ENCODE data around the gene ATG4C.
A peak's percentile ranks its signal among the peaks of the same experiment; 100 is the strongest.
"Not testable (repeated sequence)": the region's sequence is repeated elsewhere in the genome, so short reads cannot be mapped to it uniquely, and the experiment has no call there.

Gene ATG4C, protein sequence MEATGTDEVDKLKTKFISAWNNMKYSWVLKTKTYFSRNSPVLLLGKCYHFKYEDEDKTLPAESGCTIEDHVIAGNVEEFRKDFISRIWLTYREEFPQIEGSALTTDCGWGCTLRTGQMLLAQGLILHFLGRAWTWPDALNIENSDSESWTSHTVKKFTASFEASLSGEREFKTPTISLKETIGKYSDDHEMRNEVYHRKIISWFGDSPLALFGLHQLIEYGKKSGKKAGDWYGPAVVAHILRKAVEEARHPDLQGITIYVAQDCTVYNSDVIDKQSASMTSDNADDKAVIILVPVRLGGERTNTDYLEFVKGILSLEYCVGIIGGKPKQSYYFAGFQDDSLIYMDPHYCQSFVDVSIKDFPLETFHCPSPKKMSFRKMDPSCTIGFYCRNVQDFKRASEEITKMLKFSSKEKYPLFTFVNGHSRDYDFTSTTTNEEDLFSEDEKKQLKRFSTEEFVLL

DNA sequence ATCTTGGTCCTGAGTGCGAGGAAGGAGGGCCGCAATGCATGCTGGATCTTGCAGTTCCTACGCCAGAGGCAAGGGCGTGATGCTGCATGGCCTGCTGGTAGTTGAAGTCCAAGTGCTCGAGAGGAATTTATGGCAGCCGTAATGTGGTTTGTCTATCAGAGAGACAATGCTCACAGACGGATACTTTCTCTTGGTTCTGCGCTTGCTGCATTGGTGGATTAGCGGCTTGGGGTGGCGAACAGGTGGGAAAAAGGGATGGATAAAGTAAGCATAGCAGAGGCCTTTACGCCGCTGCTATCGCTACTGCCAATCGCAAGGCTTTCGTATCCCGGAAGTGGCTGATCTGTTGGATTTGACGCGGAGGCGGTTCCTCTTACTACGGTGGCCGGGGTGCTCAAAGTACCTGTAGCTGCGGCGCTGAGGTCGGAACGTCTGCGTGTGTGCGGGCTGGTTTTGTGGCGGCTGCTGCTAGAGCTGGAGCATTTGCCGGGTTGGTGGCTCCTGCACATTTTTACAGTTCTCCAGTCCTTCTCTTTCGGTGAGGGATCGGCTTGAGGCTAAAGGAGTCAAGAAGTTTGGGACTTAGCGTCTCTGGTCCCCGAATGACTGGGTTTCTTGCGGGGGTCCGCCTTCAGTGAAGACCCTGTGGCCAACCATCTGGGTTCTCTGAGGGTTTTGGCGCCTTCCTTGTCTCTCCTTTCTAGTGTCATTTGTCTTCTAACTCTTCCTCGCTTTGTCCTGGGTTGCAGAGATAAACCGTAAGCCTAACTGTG lies at the start of gene ATG4C:
Gene ATG4C, plus strand, starts transcription at position 397 of the 773 bp plus-strand sequence. CDS start 19,655 bp downstream, outside the sequence.
- Mint-ChIP-seq H3K27ac (peak within 1 kb of the TSS; percentile 75), H3K27me3 (peaks cover 8% of the 10 kb centered on the region), H3K4me1 (peaks cover 10% of the 10 kb centered on the region), H3K36me3 (no peaks in the 10 kb centered on the region), H3K4me3 (no peak within 1 kb of the TSS), H3K9me3 (no peaks in the 10 kb centered on the region)
- peak; percentile 96 for DNase-seq
- CTCF ChIA-PET, result no interaction called here

DNA sequence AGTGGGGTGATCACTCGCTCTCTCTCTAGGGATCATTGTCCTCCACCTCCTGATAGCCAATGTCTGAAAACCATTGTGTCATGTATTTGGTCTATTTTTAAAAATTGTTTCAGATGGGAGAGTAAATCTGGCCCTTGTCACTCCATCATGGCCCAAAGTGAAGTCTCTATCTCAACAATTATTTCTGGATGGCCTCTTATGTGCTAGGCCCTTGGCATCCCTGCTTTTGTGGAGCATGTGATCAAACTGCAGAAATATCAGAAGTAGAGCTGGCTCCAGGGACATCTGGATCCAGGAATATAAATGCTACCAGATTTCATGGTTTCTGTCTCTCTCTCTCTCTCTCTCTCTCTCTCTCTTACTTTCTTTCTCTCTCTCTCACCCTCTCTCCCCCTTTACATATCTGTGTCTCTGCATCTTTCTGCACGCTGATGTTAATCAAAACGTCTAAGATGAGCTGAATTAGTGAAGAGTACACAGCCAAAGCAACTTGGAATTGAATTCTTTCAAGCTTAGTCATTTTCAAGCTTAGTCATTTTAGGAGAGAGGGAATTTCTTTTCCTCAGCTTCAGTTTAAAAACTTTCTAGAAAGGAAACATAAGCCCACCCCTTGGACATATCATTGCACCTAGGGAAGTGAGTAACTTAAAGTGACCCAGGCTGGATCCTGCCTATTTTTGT lies 48.3 kb upstream of the ATG4C start:
- no peaks in the 10 kb centered on the region for H3K36me3 Mint-ChIP-seq
- no peaks in the 10 kb centered on the region for H3K4me1 Mint-ChIP-seq
- DNase-seq, result no peak
- H3K27ac Mint-ChIP-seq, result no peak overlapping the region
- CTCF ChIA-PET, result no interaction called here
- H3K4me3 Mint-ChIP-seq, result no peak overlapping the region
- H3K27me3 Mint-ChIP-seq, result no peaks in the 10 kb centered on the region
- no peaks in the 10 kb centered on the region for H3K9me3 Mint-ChIP-seq

DNA sequence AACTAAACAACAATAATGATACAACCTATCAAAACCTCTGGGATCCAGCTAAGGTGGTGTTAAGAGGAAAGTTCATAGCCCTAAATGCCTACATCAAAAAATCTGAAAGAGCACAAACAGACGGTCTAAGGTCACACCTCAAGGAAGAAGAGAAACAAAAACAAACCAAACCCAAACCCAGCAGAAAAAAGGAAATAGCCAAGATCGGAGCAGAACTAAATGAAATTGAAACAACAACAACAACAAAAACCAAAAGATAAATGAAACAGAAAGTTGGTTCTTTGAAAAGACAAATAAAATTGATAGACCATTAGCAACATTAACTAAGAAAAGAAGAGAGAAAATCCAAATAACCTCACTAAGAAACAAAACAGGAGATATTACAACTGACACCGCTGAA lies 43.2 kb upstream of the ATG4C start:
- CTCF ChIA-PET, H3K27me3 Mint-ChIP-seq, H3K4me1 Mint-ChIP-seq, H3K36me3 Mint-ChIP-seq, DNase-seq, H3K27ac Mint-ChIP-seq, H3K9me3 Mint-ChIP-seq, H3K4me3 Mint-ChIP-seq: not testable (repeated sequence)

DNA sequence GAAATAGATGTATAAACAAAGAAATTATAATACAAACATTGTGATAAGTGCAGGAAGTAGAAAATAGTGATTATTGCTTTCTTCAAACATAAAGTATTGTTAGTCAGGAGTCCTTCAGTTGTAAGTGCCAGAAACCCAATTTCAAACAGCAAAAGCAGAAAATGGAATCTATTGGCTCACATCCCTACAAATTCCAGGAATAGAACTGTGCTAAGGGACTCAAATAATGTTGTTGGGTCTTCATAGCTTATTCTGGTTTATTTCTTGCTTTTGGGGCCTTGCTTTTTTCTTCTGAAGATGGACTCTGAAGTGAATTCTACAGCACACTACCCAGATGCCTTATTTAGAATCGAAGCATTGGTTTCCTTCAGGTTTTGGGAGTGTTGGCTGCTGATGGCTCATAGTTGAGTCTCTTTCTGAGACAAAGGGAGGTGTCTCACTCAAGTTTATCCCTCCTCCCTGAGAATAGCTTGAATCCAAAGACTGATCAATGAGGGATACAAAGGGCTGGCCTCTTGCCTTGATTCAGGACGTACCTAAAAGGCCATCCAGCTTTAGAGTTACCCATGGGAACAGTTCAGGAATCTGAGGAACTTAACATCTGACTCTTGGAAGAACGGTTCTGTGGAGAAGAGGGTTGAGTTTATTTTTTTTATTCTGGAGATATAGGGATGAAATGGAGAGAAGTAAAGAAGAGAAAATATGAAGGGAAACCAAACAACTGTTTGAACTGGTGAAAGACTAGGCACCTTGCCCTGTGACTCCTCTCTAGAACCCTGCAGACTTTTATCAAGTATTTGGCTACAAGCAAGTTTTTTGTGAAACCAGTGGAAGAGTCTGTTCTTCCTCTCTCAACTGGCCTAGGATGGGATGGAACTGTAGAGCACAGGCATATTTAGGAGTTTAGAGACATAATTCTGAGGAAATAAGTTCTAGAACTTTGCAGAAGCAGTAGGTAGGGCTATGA lies 39.0 kb upstream of the ATG4C start:
- Mint-ChIP-seq H3K27ac (no peak overlapping the region), H3K4me1 (no peaks in the 10 kb centered on the region), H3K27me3 (peaks cover 6% of the 10 kb centered on the region), H3K4me3 (no peak overlapping the region), H3K36me3 (no peaks in the 10 kb centered on the region), H3K9me3 (no peaks in the 10 kb centered on the region)
- DNase-seq, result no peak
- CTCF ChIA-PET, result interaction anchor here (0.6 to 4.1 kb wide), 6 partner anchors 22 to 1501 kb away, joined by 3 to 50 read pairs (median 8); no protein-coding TSS in a partner anchor

DNA sequence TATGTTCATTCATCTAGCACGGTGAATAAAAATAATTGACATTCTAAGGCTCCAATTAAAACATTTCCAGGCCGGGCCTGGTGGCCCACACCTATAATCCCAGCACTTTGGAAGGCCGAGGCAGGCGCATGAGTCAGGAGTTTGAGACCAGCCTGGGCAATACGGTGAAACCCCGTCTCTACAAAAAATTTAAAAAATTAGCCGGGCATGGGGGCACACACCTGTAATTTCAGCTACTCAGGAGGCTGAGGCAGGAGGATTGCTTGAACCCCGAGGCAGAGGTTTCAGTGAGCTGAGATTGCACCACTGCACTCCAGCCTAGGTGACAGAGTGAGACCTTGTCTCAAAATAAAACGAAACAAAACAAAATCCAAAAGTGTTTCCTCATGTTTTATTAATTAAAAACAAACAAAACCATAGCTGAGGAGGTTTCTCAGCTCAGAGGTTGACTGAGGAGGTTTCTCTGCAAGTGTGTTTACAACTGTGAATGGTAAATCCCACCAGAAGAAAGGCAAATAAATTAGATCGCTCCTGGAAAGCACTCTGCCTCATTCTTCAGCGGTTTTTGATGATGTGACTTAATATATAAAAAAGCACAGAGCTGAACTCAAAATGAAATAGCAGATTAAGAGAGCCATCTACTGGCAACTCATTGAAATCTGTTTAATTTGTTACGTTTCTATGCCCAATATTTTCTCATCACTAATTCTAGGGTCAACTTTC lies 37.7 kb upstream of the ATG4C start:
- Mint-ChIP-seq H3K36me3 (no peaks in the 10 kb centered on the region), H3K9me3 (no peaks in the 10 kb centered on the region), H3K27ac (no peak overlapping the region), H3K4me3 (no peak overlapping the region), H3K4me1 (no peaks in the 10 kb centered on the region), H3K27me3 (peaks cover 10% of the 10 kb centered on the region)
- no peak for DNase-seq
- CTCF ChIA-PET, result interaction anchor here (0.6 to 4.1 kb wide), 16 partner anchors 17 to 1500 kb away, joined by 3 to 50 read pairs (median 3); no protein-coding TSS in a partner anchor

DNA sequence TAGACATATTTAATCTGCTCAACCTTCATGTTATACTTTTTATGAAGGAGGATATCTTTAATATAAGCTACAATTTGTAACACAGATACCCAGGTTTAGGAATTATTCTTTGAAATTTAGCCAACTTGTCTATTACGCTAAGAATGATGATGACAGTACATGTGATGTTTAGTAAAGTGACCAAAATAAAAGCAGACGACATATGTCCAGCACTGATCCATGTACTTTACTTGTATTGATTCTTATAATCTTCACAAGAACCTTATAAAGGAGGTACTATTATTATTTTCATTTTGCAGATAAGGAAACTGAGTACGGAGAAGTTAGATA lies 37.2 kb upstream of the ATG4C start:
- CTCF ChIA-PET, result interaction anchor here (0.6 to 4.1 kb wide), 14 partner anchors 17 to 602 kb away, joined by 3 to 50 read pairs (median 4); no protein-coding TSS in a partner anchor
- Mint-ChIP-seq H3K27me3 (peaks cover 10% of the 10 kb centered on the region), H3K36me3 (no peaks in the 10 kb centered on the region), H3K27ac (no peak overlapping the region), H3K9me3 (no peaks in the 10 kb centered on the region), H3K4me3 (no peak overlapping the region), H3K4me1 (no peaks in the 10 kb centered on the region)
- DNase-seq, result no peak

DNA sequence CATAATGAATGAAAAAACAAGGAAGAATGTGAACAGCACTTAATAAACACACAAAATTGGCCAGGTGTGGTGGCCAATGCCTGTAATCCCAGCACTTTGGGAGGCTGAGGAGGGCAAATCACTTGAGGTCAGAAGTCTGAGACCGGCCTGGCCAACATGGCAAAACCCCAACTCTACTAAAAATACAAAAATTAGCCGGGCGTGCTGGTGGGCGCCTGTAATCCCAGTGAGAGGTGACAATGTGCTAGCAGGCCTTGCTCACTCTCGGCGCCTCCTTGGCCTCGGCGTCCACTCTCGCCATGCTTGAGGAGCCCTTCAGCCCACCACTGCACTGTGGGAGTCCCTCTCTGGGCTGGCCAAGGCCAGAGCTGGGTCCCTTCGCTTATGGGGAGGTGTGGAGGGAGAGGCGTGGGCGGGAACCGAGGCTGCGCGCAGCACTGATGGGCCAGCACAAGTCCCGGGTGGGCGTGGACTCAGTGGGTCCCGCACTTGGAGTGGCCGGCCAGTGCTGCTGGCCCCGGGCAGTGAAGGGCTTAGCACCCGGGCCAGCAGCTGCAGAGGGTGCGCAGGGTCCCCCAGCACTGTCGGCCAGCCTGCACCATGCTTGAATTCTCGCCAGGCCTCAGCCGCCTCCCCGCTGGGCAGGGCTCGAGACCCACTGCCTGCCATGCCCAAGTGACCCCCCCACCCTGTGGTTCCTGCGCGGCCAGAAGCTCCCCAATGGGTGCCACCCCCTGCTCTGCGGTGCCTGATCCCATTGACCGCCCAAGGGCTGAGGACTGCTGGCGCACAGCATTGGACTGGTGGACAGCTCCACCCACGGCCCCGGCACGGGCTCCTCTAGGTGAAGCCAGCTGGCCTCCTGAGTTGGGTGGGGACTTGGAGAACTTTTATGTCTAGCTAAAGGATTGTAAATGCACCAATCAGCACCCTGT lies 30.6 kb upstream of the ATG4C start:
- Mint-ChIP-seq H3K4me3 (no peak overlapping the region), H3K27me3 (peaks cover 4% of the 10 kb centered on the region), H3K9me3 (no peaks in the 10 kb centered on the region), H3K36me3 (no peaks in the 10 kb centered on the region), H3K27ac (no peak overlapping the region), H3K4me1 (no peaks in the 10 kb centered on the region)
- no peak for DNase-seq
- CTCF ChIA-PET, result no interaction called here

DNA sequence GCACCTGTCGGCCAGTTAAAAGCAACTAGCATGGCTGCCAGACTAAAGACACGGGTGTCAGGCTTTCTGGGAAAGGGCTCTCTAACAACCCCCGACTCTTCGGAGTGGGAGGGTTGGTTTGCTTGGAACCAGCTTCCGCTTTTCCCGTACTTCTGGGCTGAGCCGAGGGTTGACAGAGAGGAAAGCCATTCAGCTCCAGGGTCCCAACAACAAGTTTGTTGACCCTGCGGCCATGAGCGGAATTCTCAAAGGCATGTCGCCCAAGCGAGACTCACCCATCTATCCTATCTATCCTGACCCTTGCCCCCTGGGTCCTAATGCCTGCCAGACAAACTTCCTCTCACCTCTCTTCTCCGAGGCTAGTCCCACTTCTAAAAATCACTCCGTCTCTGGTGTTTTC lies 29.0 kb upstream of the ATG4C start:
- CTCF ChIA-PET, H3K27ac Mint-ChIP-seq, H3K4me1 Mint-ChIP-seq, H3K9me3 Mint-ChIP-seq, H3K27me3 Mint-ChIP-seq, DNase-seq, H3K4me3 Mint-ChIP-seq, H3K36me3 Mint-ChIP-seq: not testable (repeated sequence)

DNA sequence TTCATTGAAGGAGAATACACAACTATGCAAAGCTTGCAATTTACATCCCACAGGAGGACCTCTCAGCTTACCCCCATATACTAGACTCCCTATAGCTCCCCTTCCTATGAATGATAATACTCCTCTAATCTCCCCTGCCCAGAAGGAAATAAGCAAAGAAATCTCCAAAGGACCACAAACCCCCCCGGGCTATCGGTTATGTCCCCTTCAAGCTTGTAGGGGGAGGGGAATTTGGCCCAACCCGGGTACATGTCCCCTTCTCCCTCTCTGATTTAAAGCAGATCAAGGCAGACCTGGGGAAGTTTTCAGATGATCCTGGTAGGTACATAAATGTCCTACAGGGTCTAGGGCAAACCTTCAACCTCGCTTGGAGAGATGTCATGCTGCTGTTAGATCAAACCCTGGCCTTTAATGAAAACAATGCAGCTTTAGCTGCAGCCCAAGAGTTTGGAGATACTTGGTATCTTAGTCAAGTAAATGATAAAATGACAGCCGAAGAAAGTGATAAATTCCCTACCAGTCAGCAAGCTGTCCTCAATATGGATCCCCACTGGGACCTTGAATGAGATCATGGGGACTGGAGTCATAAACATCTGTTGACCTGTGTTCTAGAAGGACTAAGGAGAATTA lies 27.6 kb upstream of the ATG4C start:
- H3K36me3 Mint-ChIP-seq, H3K4me1 Mint-ChIP-seq, H3K9me3 Mint-ChIP-seq, H3K27me3 Mint-ChIP-seq, DNase-seq, H3K4me3 Mint-ChIP-seq, H3K27ac Mint-ChIP-seq, CTCF ChIA-PET: not testable (repeated sequence)

DNA sequence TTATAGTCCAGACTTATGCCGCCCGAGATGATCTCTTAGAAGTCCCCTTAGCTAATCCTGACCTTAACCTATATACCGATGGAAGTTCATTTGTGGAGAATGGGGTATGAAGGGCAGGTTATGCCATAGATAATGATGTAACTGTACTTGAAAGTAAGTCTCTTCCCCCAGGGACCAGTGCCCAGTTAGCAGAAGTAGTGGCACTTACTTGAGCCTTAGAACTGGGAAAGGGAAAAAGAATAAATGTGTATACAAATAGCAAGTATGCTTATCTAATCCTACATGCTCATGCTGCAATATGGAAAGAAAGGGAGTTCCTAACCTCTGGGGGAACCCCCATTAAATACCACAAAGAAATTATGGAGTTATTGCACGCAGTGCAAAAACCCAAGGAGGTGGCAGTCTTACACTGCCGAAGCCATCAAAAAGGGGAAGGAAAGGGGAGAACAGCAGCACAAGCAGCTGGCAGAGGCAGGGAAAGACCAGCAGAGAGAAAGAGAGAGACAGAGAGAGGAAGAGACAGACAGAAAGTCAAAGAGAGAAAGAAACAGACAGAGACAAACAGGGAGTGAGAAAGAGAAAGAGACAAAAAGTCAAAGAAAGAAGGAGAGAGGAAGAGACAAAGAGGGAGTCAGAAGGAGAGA lies 24.6 kb upstream of the ATG4C start:
- CTCF ChIA-PET, H3K27ac Mint-ChIP-seq, H3K4me3 Mint-ChIP-seq: not testable (repeated sequence)

DNA sequence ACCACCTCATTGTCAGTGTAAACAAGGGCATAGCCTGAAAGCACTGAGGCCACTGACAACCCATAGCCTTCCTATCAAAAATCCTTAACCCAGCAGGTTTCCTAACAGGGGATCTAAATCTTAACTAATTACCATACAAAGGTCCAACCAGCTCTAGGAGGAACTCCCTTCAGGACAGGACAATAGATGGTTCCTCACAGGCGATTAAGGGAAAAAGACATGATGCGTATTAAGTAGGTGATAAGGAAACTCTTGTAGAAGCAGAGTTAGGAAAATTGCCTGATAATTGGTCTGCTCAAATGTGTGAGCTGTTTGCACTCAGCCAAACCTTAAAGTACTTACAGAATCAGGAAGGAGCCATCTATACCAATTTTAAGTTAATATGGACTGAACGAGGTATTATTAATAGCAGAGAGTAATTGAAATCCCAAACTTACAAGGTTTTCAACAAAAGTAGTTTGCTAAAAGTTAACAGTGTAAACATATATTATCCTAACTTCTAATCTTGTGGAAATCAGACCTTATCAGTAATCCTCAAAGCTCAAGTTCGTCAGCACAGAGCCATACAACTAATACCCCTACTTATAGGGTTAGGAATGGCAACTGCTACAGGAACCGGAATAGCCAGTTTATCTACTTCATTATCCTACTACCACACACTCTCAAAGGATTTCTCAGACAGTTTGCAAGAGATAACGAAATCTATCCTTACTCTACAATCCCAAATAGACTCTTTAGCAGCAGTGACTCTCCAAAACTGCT lies 23.7 kb upstream of the ATG4C start:
- H3K9me3 Mint-ChIP-seq, H3K4me1 Mint-ChIP-seq, H3K36me3 Mint-ChIP-seq, CTCF ChIA-PET, H3K4me3 Mint-ChIP-seq, H3K27me3 Mint-ChIP-seq, DNase-seq, H3K27ac Mint-ChIP-seq: not testable (repeated sequence)

More for the DNA sequence above, 24.6 kb upstream of the ATG4C start:
- not testable (repeated sequence) for H3K36me3 Mint-ChIP-seq, DNase-seq, H3K27me3 Mint-ChIP-seq, H3K9me3 Mint-ChIP-seq, H3K4me1 Mint-ChIP-seq

All from activated naive CD4-positive, alpha-beta T cell treated with anti-CD3 and anti-CD28 coated beads, Interleukin-2, amount 10 ng/mL, durations not matched to agents 7 days and 5 days (primary cell).